Nephron (organoid): ENCODE measurements around the gene HS6ST2.
A peak's percentile ranks its signal among the peaks of the same experiment; 100 is the strongest.

Source experiments
- H3K27ac Mint-ChIP-seq, 3 experiments: 2 replicates each; pipeline ENCODE4 v1.8.0; 2020; ENCODE audit warnings: mixed read lengths in 3 of 3, mild to moderate bottlenecking in 2 of 3, moderate library complexity in 1 of 3
- H3K27me3 Mint-ChIP-seq: 2 replicates; pipeline ENCODE4 v1.8.0; 2021; ENCODE audit warnings: low read depth, mild to moderate bottlenecking, moderate library complexity, mixed read lengths
- H3K36me3 Mint-ChIP-seq: 2 replicates; pipeline ENCODE4 v1.8.0; 2020; ENCODE audit warnings: low read depth, mixed read lengths
- H3K4me1 Mint-ChIP-seq: 2 replicates; pipeline ENCODE4 v1.8.0; 2020; ENCODE audit warnings: mixed read lengths
- H3K4me3 Mint-ChIP-seq, 3 experiments: 2 replicates each; pipeline ENCODE4 v1.8.0; 2020; ENCODE audit warnings: mild to moderate bottlenecking in 3 of 3, mixed read lengths in 3 of 3, moderate library complexity in 2 of 3
- H3K9me3 Mint-ChIP-seq: 2 replicates; pipeline ENCODE4 v1.8.0; 2020; ENCODE audit warnings: mixed read lengths
- CTCF ChIP-seq, 3 experiments: fragments of 200-600 bp; sonication (generic); IDR thresholded peaks; one replicate each; pipeline ENCODE4 v1.5.0; 2021; ENCODE audit warnings: antibody characterized with exemption in 3 of 3; ENCODE audit not compliant: unreplicated experiment in 3 of 3

Gene HS6ST2

GRCh38 chrX:132818638-132819037, 139.8 kb downstream of the HS6ST2 start:
- no peaks in the 10 kb centered on the region for H3K27me3 Mint-ChIP-seq
- no peak overlapping the region for H3K27ac Mint-ChIP-seq
- TF ChIP-seq CTCF (IDR thresholded peaks at IDR 0.05; ENCODE audit: unreplicated experiment in 3 of 3): no peak
- H3K4me3 Mint-ChIP-seq: no peak overlapping the region
- H3K9me3 Mint-ChIP-seq: no peaks in the 10 kb centered on the region
- no peaks in the 10 kb centered on the region for H3K36me3 Mint-ChIP-seq
- peaks cover 62% of the 10 kb centered on the region for H3K4me1 Mint-ChIP-seq

GRCh38 chrX:132815643-132816042, 142.8 kb downstream of the HS6ST2 start:
- no peak for TF ChIP-seq CTCF (IDR thresholded peaks at IDR 0.05; ENCODE audit: unreplicated experiment in 3 of 3)
- no peaks in the 10 kb centered on the region for H3K36me3 Mint-ChIP-seq
- H3K4me3 Mint-ChIP-seq: no peak overlapping the region
- peaks cover 43% of the 10 kb centered on the region for H3K4me1 Mint-ChIP-seq
- H3K27ac Mint-ChIP-seq: no peak overlapping the region
- no peaks in the 10 kb centered on the region for H3K9me3 Mint-ChIP-seq
- no peaks in the 10 kb centered on the region for H3K27me3 Mint-ChIP-seq

GRCh38 chrX:132810964-132811712, 147.3 kb downstream of the HS6ST2 start:
- no peaks in the 10 kb centered on the region for H3K9me3 Mint-ChIP-seq
- H3K27ac Mint-ChIP-seq: no peak overlapping the region
- H3K4me3 Mint-ChIP-seq: no peak overlapping the region
- H3K4me1 Mint-ChIP-seq: peaks cover 13% of the 10 kb centered on the region
- H3K36me3 Mint-ChIP-seq: no peaks in the 10 kb centered on the region
- TF ChIP-seq CTCF (IDR thresholded peaks at IDR 0.05; ENCODE audit: unreplicated experiment in 3 of 3): no peak
- no peaks in the 10 kb centered on the region for H3K27me3 Mint-ChIP-seq

- Mint-ChIP-seq H3K27ac (no peak overlapping the region), H3K9me3 (no peaks in the 10 kb centered on the region), H3K4me3 (no peak overlapping the region), H3K36me3 (no peaks in the 10 kb centered on the region), H3K27me3 (no peaks in the 10 kb centered on the region), H3K4me1 (peaks cover 7% of the 10 kb centered on the region)
- no peak for TF ChIP-seq CTCF (IDR thresholded peaks at IDR 0.05; ENCODE audit: unreplicated experiment in 3 of 3)
These were observed 147.9 kb downstream of the HS6ST2 start for GRCh38 chrX:132810488-132810887.

GRCh38 chrX:132809581-132809980, 148.8 kb downstream of the HS6ST2 start:
- TF ChIP-seq CTCF (IDR thresholded peaks at IDR 0.05; ENCODE audit: unreplicated experiment in 3 of 3): no peak
- H3K27me3 Mint-ChIP-seq: no peaks in the 10 kb centered on the region
- H3K27ac Mint-ChIP-seq: peak overlapping the region in 1 of 3 experiments; percentile 4
- H3K36me3 Mint-ChIP-seq: no peaks in the 10 kb centered on the region
- H3K4me1 Mint-ChIP-seq: peaks cover 12% of the 10 kb centered on the region
- no peak overlapping the region for H3K4me3 Mint-ChIP-seq
- H3K9me3 Mint-ChIP-seq: no peaks in the 10 kb centered on the region

- Mint-ChIP-seq H3K36me3 (no peaks in the 10 kb centered on the region), H3K4me1 (peaks cover 12% of the 10 kb centered on the region), H3K9me3 (no peaks in the 10 kb centered on the region), H3K4me3 (no peak overlapping the region), H3K27ac (no peak overlapping the region), H3K27me3 (no peaks in the 10 kb centered on the region)
- TF ChIP-seq CTCF (IDR thresholded peaks at IDR 0.05; ENCODE audit: unreplicated experiment in 3 of 3): no peak
These were observed 150.9 kb downstream of the HS6ST2 start for GRCh38 chrX:132807411-132808030.
